ENCODE results near the gene FOXA3. TPM values are rescaled to one million over a fixed set of nuclear protein-coding genes. Genes with fewer than 3 reads are reported as not detected.
A peak's percentile ranks its signal among the peaks of the same experiment; 100 is the strongest.

Gene FOXA3
- total RNA-seq, 1 donor from 2014 or later: 7.3 TPM

- Histone ChIP-seq H3K27ac (no peak overlapping the region), H3K4me2 (no peak overlapping the region), H3K4me3 (no peak overlapping the region), H3K4me1 (no peaks in the 10 kb centered on the region), H3F3A (ENCODE audit: low read depth) (peaks cover 5% of the 10 kb centered on the region), H3K9me3 (ENCODE audit: low read depth) (no peaks in the 10 kb centered on the region), H2AFZ (replicated peaks) (no peak overlapping the region), H4K20me1 (ENCODE audit: low read depth) (no peaks in the 10 kb centered on the region), H3K36me3 (peaks cover 10% of the 10 kb centered on the region), H3K9ac (no peak overlapping the region), H3K79me2 (ENCODE audit: low read depth) (no peaks in the 10 kb centered on the region), H3K27me3 (no peaks in the 10 kb centered on the region)
- Mint-ChIP-seq H3K9me3 (no peaks in the 10 kb centered on the region), H3K27ac (no peak overlapping the region), H3K4me3 (no peak overlapping the region), H3K27me3 (ENCODE audit: insufficient read depth, low read depth) (peaks cover 5% of the 10 kb centered on the region), H3K4me1 (peaks cover 7% of the 10 kb centered on the region), H3K36me3 (peaks cover 45% of the 10 kb centered on the region)
- no peak for DNase-seq (ENCODE audit: low spot score)
- TF ChIP-seq EZH2 (IDR thresholded peaks at IDR 0.05) (no peak), CTCF (IDR thresholded peaks at IDR 0.05) (no peak), EZH2phosphoT487 (IDR thresholded peaks at IDR 0.05) (no peak)
These were observed 16.5 kb upstream of the FOXA3 start for GRCh38 chr19:45847663-45848062.

DNA sequence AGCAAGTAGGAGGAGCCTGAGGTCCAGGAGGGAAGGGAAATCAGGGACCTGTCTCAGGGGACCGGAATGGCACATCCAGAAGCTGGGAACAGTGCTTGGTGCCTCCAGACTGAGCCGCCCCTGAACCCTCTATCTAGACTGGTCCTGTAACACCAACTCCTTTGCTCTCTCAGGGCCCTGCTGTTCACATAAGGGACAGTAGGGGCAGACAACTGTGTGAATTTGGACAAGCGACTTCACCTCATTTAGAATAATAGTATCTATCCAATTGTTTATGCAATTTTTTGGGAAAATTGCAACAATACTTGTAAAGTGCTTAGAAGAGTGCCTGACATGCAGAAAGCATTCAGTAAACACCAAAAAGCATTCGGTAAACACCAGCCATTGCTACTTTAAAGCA, 15.2 kb upstream of the FOXA3 start:
- peaks cover 2% of the 10 kb centered on the region for H3K27me3 Mint-ChIP-seq (ENCODE audit: insufficient read depth, low read depth)
- Histone ChIP-seq H2AFZ (replicated peaks) (no peak overlapping the region), H3K4me3 (no peak overlapping the region), H3K27me3 (no peaks in the 10 kb centered on the region), H3K4me2 (no peak overlapping the region), H3K4me1 (no peaks in the 10 kb centered on the region), H3K79me2 (ENCODE audit: low read depth) (no peaks in the 10 kb centered on the region), H3K9ac (no peak overlapping the region), H3K9me3 (ENCODE audit: low read depth) (no peaks in the 10 kb centered on the region), H3K27ac (no peak overlapping the region), H3K36me3 (peaks cover 10% of the 10 kb centered on the region), H3F3A (ENCODE audit: low read depth) (peaks cover 5% of the 10 kb centered on the region), H4K20me1 (ENCODE audit: low read depth) (peaks cover 3% of the 10 kb centered on the region)
- H3K4me3 Mint-ChIP-seq: no peak overlapping the region
- TF ChIP-seq EZH2phosphoT487 (IDR thresholded peaks at IDR 0.05): no peak
- no peak for TF ChIP-seq EZH2 (IDR thresholded peaks at IDR 0.05)
- peak; percentile 36 for TF ChIP-seq CTCF (IDR thresholded peaks at IDR 0.05)
- H3K36me3 Mint-ChIP-seq: peaks cover 38% of the 10 kb centered on the region
- H3K9me3 Mint-ChIP-seq: no peaks in the 10 kb centered on the region
- H3K27ac Mint-ChIP-seq: no peak overlapping the region
- no peaks in the 10 kb centered on the region for H3K4me1 Mint-ChIP-seq
- DNase-seq (ENCODE audit: low spot score): no peak

- TF ChIP-seq CTCF (IDR thresholded peaks at IDR 0.05): no peak
- no peak for TF ChIP-seq EZH2phosphoT487 (IDR thresholded peaks at IDR 0.05)
- TF ChIP-seq EZH2 (IDR thresholded peaks at IDR 0.05): no peak
- H3K4me3 Mint-ChIP-seq: no peak overlapping the region
- no peak for DNase-seq (ENCODE audit: low spot score)
- peaks cover 26% of the 10 kb centered on the region for H4K20me1 ChIP-seq (ENCODE audit: low read depth)
- H3K9me3 Mint-ChIP-seq: no peaks in the 10 kb centered on the region
- H3K9ac ChIP-seq: no peak overlapping the region
- no peak overlapping the region for H2AFZ ChIP-seq (replicated peaks)
- H3K36me3 ChIP-seq: no peaks in the 10 kb centered on the region
- no peaks in the 10 kb centered on the region for H3K4me1 ChIP-seq
- H3K27ac Mint-ChIP-seq: no peak overlapping the region
- H3K79me2 ChIP-seq (ENCODE audit: low read depth): peaks cover 24% of the 10 kb centered on the region
- no peaks in the 10 kb centered on the region for H3K27me3 Mint-ChIP-seq (ENCODE audit: insufficient read depth, low read depth)
- H3K27ac ChIP-seq: no peak overlapping the region
- peaks cover 5% of the 10 kb centered on the region for H3F3A ChIP-seq (ENCODE audit: low read depth)
- peaks cover 27% of the 10 kb centered on the region for H3K36me3 Mint-ChIP-seq
- H3K9me3 ChIP-seq (ENCODE audit: low read depth): no peaks in the 10 kb centered on the region
- no peaks in the 10 kb centered on the region for H3K4me1 Mint-ChIP-seq
- H3K4me3 ChIP-seq: no peak overlapping the region
- no peak overlapping the region for H3K4me2 ChIP-seq
- H3K27me3 ChIP-seq: no peaks in the 10 kb centered on the region
These were observed 11.9 kb upstream of the FOXA3 start for GRCh38 chr19:45852145-45852750.

Measured in neural progenitor cell (in vitro differentiated cells).